ENCODE results near the gene GPR68.

GRCh38 chr14:91230397-91231035, 14.0 kb downstream of the GPR68 start:
- TF ChIP-seq, protein P1, sequence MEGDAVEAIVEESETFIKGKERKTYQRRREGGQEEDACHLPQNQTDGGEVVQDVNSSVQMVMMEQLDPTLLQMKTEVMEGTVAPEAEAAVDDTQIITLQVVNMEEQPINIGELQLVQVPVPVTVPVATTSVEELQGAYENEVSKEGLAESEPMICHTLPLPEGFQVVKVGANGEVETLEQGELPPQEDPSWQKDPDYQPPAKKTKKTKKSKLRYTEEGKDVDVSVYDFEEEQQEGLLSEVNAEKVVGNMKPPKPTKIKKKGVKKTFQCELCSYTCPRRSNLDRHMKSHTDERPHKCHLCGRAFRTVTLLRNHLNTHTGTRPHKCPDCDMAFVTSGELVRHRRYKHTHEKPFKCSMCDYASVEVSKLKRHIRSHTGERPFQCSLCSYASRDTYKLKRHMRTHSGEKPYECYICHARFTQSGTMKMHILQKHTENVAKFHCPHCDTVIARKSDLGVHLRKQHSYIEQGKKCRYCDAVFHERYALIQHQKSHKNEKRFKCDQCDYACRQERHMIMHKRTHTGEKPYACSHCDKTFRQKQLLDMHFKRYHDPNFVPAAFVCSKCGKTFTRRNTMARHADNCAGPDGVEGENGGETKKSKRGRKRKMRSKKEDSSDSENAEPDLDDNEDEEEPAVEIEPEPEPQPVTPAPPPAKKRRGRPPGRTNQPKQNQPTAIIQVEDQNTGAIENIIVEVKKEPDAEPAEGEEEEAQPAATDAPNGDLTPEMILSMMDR (IDR thresholded peaks at IDR 0.05), result no peak
- no peak for TF ChIP-seq EP300 (IDR thresholded peaks at IDR 0.05)
